Femur (tissue), 1 donor: ENCODE data around the gene B3GNT7.
"Not testable (repeated sequence)": the region's sequence is repeated elsewhere in the genome, so short reads cannot be mapped to it uniquely, and the experiment has no call there.

ENCODE experiments used
- DNase-seq: peaks from one replicate; pipeline ENCODE4 v3.0.0-alpha.2; 2017

Gene B3GNT7

GRCh38 chr2:231386446-231386845 lies 9.1 kb upstream of the B3GNT7 start:
- DNase-seq: no peak

- peak; percentile 86 for DNase-seq
These were observed 7.4 kb upstream of the B3GNT7 start for GRCh38 chr2:231387904-231388724.

- no peak for DNase-seq
These were observed 6.7 kb upstream of the B3GNT7 start for GRCh38 chr2:231388725-231389346.

- DNase-seq: no peak
These were observed 4.8 kb upstream of the B3GNT7 start for GRCh38 chr2:231390667-231391066.

GRCh38 chr2:231391981-231392380 lies 3.5 kb upstream of the B3GNT7 start:
- DNase-seq: no peak

GRCh38 chr2:231392431-231393148 lies 2.9 kb upstream of the B3GNT7 start:
- DNase-seq: no peak

- no peak for DNase-seq
These were observed 2.1 kb upstream of the B3GNT7 start for GRCh38 chr2:231393149-231394131.

GRCh38 chr2:231394211-231395141 lies 1.0 kb upstream of the B3GNT7 start:
- DNase-seq: peak; percentile 49

GRCh38 chr2:231396058-231396821 lies 730 bp downstream of the B3GNT7 start:
- no peak for DNase-seq

- no peak for DNase-seq
These were observed 1.8 kb downstream of the B3GNT7 start for GRCh38 chr2:231397011-231397927.

- DNase-seq: no peak
These were observed 2.4 kb downstream of the B3GNT7 start for GRCh38 chr2:231397928-231398294.

GRCh38 chr2:231398585-231398984 lies 3.1 kb downstream of the B3GNT7 start:
- no peak for DNase-seq

- no peak for DNase-seq
These were observed 3.7 kb downstream of the B3GNT7 start for GRCh38 chr2:231399046-231399852.

GRCh38 chr2:231399853-231400680 lies 4.6 kb downstream of the B3GNT7 start:
- no peak for DNase-seq

- not testable (repeated sequence) for DNase-seq
These were observed 5.2 kb downstream of the B3GNT7 start for GRCh38 chr2:231400681-231401080.

GRCh38 chr2:231401101-231401500 lies 5.6 kb downstream of the B3GNT7 start:
- DNase-seq: not testable (repeated sequence)

- not testable (repeated sequence) for DNase-seq
These were observed 8.1 kb downstream of the B3GNT7 start for GRCh38 chr2:231403421-231404182.
